HL-60 (cell line): ENCODE measurements around the gene ABCA2.

Source experiments
- DNase-seq, 2 experiments: peaks; one replicate each; pipeline ENCODE4 v3.0.0-alpha.2; 2010 to 2020; ENCODE audit warnings: low read depth in 1 of 2, low spot score in 1 of 2
- H3K27ac ChIP-seq: fragments of 250-450 bp; sonication (Bioruptor Pico); replicated peaks from 2 replicates; pipeline ENCODE4 v1.5.1; 2020; ENCODE audit warnings: mild to moderate bottlenecking, moderate library complexity
- H3K27me3 ChIP-seq: fragments of 250-450 bp; sonication (Bioruptor Pico); 2 replicates; pipeline ENCODE4 v1.5.1; 2021; ENCODE audit warnings: mild to moderate bottlenecking, moderate library complexity; ENCODE audit not compliant: insufficient read depth, poor library complexity, severe bottlenecking
- H3K4me3 ChIP-seq: replicated peaks from 2 replicates; pipeline ENCODE4 v1.5.1; 2011; ENCODE audit warnings: mild to moderate bottlenecking, control low read depth, low read length; ENCODE audit not compliant: insufficient read depth
- CTCF ChIP-seq: IDR thresholded peaks from one replicate; pipeline ENCODE4 v1.5.1; 2011; ENCODE audit warnings: low read length, control low read depth, inconsistent platforms; ENCODE audit not compliant: insufficient read depth
- GABPA ChIP-seq: IDR thresholded peaks from 2 replicates; pipeline ENCODE4 v1.6.1; 2012; ENCODE audit warnings: low read depth
- POLR2AphosphoS5 ChIP-seq: IDR thresholded peaks from 2 replicates; pipeline ENCODE4 v1.6.1; 2012; ENCODE audit warnings: low read depth
- REST ChIP-seq: IDR thresholded peaks from 2 replicates; pipeline ENCODE4 v1.6.1; 2012; ENCODE audit warnings: low read depth; ENCODE audit not compliant: insufficient replicate concordance
- SPI1 ChIP-seq: IDR thresholded peaks from 2 replicates; pipeline ENCODE4 v1.6.1; 2012; ENCODE audit warnings: low read depth, mild to moderate bottlenecking, borderline replicate concordance

ABCA2 gene

GRCh38 chr9:136969774-136970173 is 58.3 kb downstream of the ABCA2 start:
- no peak for DNase-seq
- no peak for TF ChIP-seq GABPA
- no peak for TF ChIP-seq SPI1
- no peak for TF ChIP-seq POLR2AphosphoS5
- no peak for TF ChIP-seq CTCF
- TF ChIP-seq REST: no peak
- H3K4me3 ChIP-seq: no peak overlapping the region
- H3K27me3 ChIP-seq: no peaks in the 10 kb centered on the region
- H3K27ac ChIP-seq: no peak overlapping the region

- no peak overlapping the region for H3K27ac ChIP-seq
- H3K27me3 ChIP-seq: no peaks in the 10 kb centered on the region
- no peak overlapping the region for H3K4me3 ChIP-seq
- DNase-seq: no peak
- TF ChIP-seq REST (no peak), SPI1 (no peak), GABPA (no peak)
Measured at GRCh38 chr9:136969150-136969549, 58.9 kb downstream of the ABCA2 start.

- no peak for DNase-seq
- no peak for TF ChIP-seq REST
- TF ChIP-seq POLR2AphosphoS5: no peak
- TF ChIP-seq GABPA: no peak
- no peak for TF ChIP-seq CTCF
- TF ChIP-seq SPI1: no peak
- Histone ChIP-seq H3K27ac (no peak overlapping the region), H3K4me3 (no peak overlapping the region), H3K27me3 (no peaks in the 10 kb centered on the region)
Measured at GRCh38 chr9:136968333-136969127, 59.5 kb downstream of the ABCA2 start.
